ENCODE results near the gene SPAG4.

DNA sequence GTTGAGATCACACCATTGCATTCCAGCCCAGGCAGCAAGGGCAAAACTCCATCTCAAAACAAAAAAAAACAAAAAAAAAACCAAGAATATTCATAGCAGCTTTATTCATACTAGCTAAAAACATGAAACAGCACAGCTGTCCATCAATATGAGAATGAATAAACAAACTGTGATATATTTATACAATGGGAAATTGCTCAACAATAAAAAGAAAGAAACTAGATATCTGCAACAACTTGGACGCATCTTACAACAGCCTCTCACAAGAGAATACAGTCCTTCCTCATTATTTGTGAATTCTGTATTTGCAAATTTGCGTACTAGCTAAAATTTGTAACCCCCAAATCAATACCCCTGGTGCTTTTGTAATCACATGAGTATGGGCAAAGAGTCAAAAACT lies 28.2 kb upstream of the SPAG4 start:
- TF ChIP-seq CTCF (IDR thresholded peaks at IDR 0.05 in 2 of 3, conservative IDR thresholded peaks at IDR 0.05 in 1 of 3; ENCODE audit: control insufficient read depth in 2 of 3, extremely low read depth in 1 of 3, insufficient read depth in 1 of 3, low read depth in 3 of 3, low read length in 3 of 3) (no peak), HDGF (IDR thresholded peaks at IDR 0.05) (no peak), MTA3 (IDR thresholded peaks at IDR 0.05; ENCODE audit: borderline replicate concordance, low read length) (no peak), ATF7 (IDR thresholded peaks at IDR 0.05; ENCODE audit: low read depth) (no peak), RCOR1 (conservative IDR thresholded peaks at IDR 0.05; ENCODE audit: low read depth, low read length) (no peak), NFIC (IDR thresholded peaks at IDR 0.05; ENCODE audit: low read depth, low read length) (no peak), EP300 (IDR thresholded peaks at IDR 0.05; ENCODE audit: borderline replicate concordance in 1 of 2, control insufficient read depth in 1 of 2, low read depth in 2 of 2, low read length in 2 of 2) (no peak)
- TF ChIP-seq, protein P1, sequence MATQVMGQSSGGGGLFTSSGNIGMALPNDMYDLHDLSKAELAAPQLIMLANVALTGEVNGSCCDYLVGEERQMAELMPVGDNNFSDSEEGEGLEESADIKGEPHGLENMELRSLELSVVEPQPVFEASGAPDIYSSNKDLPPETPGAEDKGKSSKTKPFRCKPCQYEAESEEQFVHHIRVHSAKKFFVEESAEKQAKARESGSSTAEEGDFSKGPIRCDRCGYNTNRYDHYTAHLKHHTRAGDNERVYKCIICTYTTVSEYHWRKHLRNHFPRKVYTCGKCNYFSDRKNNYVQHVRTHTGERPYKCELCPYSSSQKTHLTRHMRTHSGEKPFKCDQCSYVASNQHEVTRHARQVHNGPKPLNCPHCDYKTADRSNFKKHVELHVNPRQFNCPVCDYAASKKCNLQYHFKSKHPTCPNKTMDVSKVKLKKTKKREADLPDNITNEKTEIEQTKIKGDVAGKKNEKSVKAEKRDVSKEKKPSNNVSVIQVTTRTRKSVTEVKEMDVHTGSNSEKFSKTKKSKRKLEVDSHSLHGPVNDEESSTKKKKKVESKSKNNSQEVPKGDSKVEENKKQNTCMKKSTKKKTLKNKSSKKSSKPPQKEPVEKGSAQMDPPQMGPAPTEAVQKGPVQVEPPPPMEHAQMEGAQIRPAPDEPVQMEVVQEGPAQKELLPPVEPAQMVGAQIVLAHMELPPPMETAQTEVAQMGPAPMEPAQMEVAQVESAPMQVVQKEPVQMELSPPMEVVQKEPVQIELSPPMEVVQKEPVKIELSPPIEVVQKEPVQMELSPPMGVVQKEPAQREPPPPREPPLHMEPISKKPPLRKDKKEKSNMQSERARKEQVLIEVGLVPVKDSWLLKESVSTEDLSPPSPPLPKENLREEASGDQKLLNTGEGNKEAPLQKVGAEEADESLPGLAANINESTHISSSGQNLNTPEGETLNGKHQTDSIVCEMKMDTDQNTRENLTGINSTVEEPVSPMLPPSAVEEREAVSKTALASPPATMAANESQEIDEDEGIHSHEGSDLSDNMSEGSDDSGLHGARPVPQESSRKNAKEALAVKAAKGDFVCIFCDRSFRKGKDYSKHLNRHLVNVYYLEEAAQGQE (IDR thresholded peaks at IDR 0.05; ENCODE audit: low read depth, low read length), result no peak

All from GM12878 (cell line).